ENCODE measurements around the gene ADK. TPM values are rescaled to one million over a fixed set of nuclear protein-coding genes. Genes with fewer than 3 reads are reported as not detected.

The ADK gene
- total and polyA plus RNA-seq, 2 of the 13 experiments (the other 11 are each of a cell fraction or from before 2014, with no cell fraction given): 48.6 to 79.1 TPM

DNA sequence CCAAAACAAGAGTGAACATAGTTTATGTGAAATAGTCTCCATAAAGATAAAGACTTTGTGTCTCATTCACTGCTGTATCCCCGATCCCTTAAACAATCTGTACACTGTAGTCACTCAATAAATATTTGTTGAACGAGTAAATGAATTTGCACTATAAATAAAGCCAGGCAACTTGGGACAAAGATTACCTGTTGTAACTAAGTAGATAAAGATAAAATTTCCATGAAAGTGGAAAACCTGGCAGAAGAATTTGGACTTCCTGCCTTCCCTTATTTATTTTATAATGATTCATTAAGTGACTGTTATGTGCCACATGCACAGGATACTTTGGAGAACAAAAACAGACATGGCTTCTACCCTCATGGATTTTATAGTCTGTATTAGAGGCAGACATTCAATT is 397.7 kb downstream of the ADK start (continued):
- TF ChIP-seq ZBTB43 (CRISPR knock-in tag; conservative IDR thresholded peaks at IDR 0.05) (peak; percentile 97), CENPBD1 (CRISPR knock-in tag; IDR thresholded peaks at IDR 0.05; ENCODE audit: borderline replicate concordance, low read depth) (no peak), GFI1 (CRISPR knock-in tag; IDR thresholded peaks at IDR 0.05; ENCODE audit: borderline replicate concordance) (peak; percentile 67), GATAD2A (CRISPR knock-in tag; IDR thresholded peaks at IDR 0.05) (0 out of 2 replicates have a peak, but pooled peaks have one; percentile 31), ZNF609 (CRISPR knock-in tag; IDR thresholded peaks at IDR 0.05; ENCODE audit: borderline replicate concordance) (peak; percentile 69; the same call in 1 of the 2 replicates), SSRP1 (CRISPR knock-in tag; IDR thresholded peaks at IDR 0.05) (no peak), SP4 (CRISPR knock-in tag; IDR thresholded peaks at IDR 0.05) (no peak), ZGPAT (CRISPR knock-in tag; IDR thresholded peaks at IDR 0.05) (peak; percentile 22; the same call in 1 of the 2 replicates), TBX3 (IDR thresholded peaks at IDR 0.05; ENCODE audit: borderline replicate concordance) (no peak), ZNF615 (CRISPR knock-in tag; IDR thresholded peaks at IDR 0.05; ENCODE audit: borderline replicate concordance) (no peak), BCL6 (CRISPR knock-in tag; IDR thresholded peaks at IDR 0.05) (peak; percentile 65; the same call in 1 of the 2 replicates)
- TF ChIP-seq, protein P1, sequence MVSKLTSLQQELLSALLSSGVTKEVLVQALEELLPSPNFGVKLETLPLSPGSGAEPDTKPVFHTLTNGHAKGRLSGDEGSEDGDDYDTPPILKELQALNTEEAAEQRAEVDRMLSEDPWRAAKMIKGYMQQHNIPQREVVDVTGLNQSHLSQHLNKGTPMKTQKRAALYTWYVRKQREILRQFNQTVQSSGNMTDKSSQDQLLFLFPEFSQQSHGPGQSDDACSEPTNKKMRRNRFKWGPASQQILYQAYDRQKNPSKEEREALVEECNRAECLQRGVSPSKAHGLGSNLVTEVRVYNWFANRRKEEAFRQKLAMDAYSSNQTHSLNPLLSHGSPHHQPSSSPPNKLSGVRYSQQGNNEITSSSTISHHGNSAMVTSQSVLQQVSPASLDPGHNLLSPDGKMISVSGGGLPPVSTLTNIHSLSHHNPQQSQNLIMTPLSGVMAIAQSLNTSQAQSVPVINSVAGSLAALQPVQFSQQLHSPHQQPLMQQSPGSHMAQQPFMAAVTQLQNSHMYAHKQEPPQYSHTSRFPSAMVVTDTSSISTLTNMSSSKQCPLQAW (CRISPR knock-in tag; IDR thresholded peaks at IDR 0.05): no peak
- TF ChIP-seq, protein P2, sequence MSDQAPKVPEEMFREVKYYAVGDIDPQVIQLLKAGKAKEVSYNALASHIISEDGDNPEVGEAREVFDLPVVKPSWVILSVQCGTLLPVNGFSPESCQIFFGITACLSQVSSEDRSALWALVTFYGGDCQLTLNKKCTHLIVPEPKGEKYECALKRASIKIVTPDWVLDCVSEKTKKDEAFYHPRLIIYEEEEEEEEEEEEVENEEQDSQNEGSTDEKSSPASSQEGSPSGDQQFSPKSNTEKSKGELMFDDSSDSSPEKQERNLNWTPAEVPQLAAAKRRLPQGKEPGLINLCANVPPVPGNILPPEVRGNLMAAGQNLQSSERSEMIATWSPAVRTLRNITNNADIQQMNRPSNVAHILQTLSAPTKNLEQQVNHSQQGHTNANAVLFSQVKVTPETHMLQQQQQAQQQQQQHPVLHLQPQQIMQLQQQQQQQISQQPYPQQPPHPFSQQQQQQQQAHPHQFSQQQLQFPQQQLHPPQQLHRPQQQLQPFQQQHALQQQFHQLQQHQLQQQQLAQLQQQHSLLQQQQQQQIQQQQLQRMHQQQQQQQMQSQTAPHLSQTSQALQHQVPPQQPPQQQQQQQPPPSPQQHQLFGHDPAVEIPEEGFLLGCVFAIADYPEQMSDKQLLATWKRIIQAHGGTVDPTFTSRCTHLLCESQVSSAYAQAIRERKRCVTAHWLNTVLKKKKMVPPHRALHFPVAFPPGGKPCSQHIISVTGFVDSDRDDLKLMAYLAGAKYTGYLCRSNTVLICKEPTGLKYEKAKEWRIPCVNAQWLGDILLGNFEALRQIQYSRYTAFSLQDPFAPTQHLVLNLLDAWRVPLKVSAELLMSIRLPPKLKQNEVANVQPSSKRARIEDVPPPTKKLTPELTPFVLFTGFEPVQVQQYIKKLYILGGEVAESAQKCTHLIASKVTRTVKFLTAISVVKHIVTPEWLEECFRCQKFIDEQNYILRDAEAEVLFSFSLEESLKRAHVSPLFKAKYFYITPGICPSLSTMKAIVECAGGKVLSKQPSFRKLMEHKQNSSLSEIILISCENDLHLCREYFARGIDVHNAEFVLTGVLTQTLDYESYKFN (CRISPR knock-in tag; conservative IDR thresholded peaks at IDR 0.05): peak; percentile 72
- TF ChIP-seq, protein P3, sequence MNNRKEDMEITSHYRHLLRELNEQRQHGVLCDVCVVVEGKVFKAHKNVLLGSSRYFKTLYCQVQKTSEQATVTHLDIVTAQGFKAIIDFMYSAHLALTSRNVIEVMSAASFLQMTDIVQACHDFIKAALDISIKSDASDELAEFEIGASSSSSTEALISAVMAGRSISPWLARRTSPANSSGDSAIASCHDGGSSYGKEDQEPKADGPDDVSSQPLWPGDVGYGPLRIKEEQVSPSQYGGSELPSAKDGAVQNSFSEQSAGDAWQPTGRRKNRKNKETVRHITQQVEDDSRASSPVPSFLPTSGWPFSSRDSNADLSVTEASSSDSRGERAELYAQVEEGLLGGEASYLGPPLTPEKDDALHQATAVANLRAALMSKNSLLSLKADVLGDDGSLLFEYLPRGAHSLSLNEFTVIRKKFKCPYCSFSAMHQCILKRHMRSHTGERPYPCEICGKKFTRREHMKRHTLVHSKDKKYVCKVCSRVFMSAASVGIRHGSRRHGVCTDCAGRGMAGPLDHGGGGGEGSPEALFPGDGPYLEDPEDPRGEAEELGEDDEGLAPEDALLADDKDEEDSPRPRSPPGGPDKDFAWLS (CRISPR knock-in tag; IDR thresholded peaks at IDR 0.05; ENCODE audit: borderline replicate concordance): no peak
